ENCODE data around the gene INPP4B.
"Not testable (repeated sequence)": the region's sequence is repeated elsewhere in the genome, so short reads cannot be mapped to it uniquely, and the experiment has no call there.

The INPP4B gene

DNA sequence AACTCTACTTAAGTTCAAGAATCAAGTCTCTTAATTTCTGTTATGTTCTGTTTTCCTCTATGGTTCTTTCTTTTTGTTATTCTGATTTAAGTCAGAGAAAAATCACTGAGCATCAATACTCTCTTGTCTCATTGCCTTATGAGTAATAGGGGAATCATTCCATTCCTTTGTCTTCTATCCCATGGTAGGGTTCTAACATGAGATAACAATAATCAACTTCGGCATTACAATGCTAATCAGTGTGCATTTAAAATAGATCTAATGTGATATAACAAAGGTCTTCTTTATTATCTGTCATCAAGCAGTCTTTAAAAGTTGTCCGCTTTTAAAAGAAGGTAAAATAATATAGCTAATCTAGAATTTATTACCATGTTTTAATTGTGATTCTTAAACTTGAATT lies 762.8 kb downstream of the INPP4B start:
- no peak for DNase-seq (ENCODE audit: low read depth)
- TF ChIP-seq, protein P1, sequence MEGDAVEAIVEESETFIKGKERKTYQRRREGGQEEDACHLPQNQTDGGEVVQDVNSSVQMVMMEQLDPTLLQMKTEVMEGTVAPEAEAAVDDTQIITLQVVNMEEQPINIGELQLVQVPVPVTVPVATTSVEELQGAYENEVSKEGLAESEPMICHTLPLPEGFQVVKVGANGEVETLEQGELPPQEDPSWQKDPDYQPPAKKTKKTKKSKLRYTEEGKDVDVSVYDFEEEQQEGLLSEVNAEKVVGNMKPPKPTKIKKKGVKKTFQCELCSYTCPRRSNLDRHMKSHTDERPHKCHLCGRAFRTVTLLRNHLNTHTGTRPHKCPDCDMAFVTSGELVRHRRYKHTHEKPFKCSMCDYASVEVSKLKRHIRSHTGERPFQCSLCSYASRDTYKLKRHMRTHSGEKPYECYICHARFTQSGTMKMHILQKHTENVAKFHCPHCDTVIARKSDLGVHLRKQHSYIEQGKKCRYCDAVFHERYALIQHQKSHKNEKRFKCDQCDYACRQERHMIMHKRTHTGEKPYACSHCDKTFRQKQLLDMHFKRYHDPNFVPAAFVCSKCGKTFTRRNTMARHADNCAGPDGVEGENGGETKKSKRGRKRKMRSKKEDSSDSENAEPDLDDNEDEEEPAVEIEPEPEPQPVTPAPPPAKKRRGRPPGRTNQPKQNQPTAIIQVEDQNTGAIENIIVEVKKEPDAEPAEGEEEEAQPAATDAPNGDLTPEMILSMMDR (IDR thresholded peaks at IDR 0.05; ENCODE audit: insufficient read depth, low read depth, low read length, missing control alignments): no peak
- H3K4me3 ChIP-seq (ENCODE audit: low read length): no peak overlapping the region

DNA sequence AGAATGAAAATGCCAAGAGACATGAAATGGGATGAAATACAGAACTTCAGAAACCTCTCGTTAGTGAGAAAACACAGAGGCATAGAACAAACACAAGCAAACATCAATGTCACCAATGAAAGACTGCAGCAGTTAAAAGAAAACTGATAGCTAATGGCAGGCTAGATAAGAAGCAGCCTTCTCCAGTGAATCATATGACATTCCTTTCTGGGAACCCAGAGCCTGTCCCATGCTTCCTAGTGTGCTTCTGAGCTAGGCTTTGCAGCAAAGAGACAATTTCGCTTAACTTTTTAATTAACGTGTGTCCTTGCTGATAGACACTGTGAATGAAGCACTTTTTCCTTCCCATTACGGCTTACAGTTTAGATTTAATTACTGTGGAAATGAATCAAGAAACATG lies 765.1 kb downstream of the INPP4B start:
- TF ChIP-seq, protein P1 (IDR thresholded peaks at IDR 0.05; ENCODE audit: insufficient read depth, low read depth, low read length, missing control alignments): no peak
- DNase-seq (ENCODE audit: low read depth): no peak
- no peak overlapping the region for H3K4me3 ChIP-seq (ENCODE audit: low read length)

DNA sequence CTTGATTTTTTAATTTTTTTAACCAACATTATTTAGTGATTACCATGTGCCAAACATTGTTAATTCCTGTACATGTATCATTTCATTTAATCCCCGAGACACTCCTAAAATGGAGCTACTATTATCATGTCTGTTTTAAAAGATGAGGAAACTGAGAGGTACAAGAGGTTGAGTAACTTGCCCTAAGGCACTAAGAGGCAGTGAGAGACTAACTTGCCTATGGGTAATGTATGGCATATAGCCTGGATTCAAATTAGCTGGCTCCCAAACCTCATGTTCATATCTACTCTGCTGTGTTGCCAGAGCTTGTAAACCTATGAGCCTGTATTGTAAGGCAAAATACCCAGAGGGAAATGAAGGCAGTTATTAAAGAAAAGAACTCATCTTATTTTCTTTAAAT lies 766.1 kb downstream of the INPP4B start:
- TF ChIP-seq, protein P1 (IDR thresholded peaks at IDR 0.05; ENCODE audit: insufficient read depth, low read depth, low read length, missing control alignments): no peak
- H3K4me3 ChIP-seq (ENCODE audit: low read length): no peak overlapping the region
- DNase-seq (ENCODE audit: low read depth): peak; percentile 44

DNA sequence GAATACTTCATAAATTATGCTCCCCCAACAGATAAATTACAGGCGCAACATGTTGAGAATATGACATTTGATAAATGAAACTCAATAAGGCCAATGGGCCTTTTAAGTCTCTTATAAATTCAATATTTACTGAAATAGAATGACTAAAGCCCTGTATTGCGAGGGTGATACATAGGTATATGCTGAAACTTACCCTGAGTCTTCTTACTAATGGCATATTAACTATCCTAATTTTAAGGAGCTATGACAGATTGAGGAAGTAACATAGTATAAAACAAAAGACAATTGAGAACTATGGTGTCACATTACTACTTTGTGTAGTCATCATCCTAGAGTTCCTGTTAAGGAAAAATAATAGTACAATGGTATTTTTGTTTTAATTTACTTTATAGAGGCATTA lies 769.1 kb downstream of the INPP4B start:
- DNase-seq (ENCODE audit: low read depth): peak; percentile 24
- TF ChIP-seq, protein P1 (IDR thresholded peaks at IDR 0.05; ENCODE audit: insufficient read depth, low read depth, low read length, missing control alignments): no peak
- H3K4me3 ChIP-seq (ENCODE audit: low read length): no peak overlapping the region

DNA sequence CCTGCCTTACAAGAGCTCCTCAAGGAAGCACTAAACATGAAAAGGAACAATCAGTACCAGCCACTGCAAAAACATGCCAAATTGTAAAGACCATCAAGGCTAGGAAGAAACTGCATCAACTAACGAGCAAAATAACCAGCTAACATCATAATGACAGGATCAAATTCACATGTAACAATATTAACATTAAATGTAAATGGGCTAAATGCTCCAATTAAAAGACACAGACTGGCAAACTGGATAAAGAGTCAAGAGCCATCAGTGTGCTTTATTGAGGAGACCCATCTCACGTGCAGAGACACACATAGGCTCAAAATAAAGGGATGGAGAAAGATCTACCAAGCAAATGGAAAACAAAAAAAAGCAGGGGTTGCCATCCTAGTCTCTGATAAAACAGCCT lies 777.8 kb downstream of the INPP4B start:
- not testable (repeated sequence) for DNase-seq (ENCODE audit: low read depth); H3K4me3 ChIP-seq (ENCODE audit: low read length)

DNA sequence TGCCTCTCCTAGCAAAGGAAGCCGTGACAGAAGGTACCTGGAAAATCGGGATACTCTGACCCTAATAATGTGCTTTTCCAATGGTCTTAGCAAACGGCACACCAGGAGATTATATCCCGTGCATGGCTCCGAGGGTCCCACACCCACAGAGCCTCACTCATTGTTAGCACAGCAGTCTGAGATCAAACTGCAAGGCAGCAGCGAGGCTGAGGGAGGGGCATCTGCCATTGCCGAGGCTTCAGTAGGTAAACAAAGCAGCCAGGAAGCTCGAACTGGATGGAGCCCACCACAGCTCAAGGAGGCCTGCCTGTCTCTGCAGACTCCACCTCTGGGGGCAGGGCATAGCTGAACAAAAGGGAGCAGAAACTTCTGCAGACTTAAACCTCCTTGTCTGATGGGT lies 779.5 kb downstream of the INPP4B start:
- DNase-seq (ENCODE audit: low read depth); H3K4me3 ChIP-seq (ENCODE audit: low read length): not testable (repeated sequence)

DNA sequence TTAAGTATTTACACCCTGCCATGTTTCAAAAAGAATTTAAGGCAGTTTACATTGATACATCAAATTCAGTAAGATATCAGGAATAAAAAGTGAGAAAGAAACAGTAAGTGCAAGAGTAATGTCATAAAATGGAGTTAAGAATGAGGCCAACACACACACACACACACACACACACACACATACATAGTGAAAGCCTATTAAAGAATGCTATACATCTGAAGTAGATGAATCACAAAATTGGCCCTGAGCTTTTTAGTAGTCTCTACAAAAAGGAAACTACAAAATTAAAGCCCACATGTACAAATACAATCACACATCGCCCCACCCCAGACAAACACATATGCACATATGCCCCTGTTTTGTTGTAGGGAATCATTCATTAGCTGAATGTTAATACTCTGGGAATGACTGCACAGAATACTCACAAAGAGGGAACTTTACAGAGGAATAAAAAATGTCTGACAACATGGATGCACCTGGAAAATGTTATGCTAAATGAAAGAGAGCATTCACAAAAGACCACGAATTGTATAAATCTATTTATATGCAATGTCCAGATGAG lies 780.9 kb downstream of the INPP4B start:
- H3K4me3 ChIP-seq (ENCODE audit: low read length): no peak overlapping the region
- peak; percentile 7 for DNase-seq (ENCODE audit: low read depth)
- TF ChIP-seq, protein P1 (IDR thresholded peaks at IDR 0.05; ENCODE audit: insufficient read depth, low read depth, low read length, missing control alignments): no peak

DNA sequence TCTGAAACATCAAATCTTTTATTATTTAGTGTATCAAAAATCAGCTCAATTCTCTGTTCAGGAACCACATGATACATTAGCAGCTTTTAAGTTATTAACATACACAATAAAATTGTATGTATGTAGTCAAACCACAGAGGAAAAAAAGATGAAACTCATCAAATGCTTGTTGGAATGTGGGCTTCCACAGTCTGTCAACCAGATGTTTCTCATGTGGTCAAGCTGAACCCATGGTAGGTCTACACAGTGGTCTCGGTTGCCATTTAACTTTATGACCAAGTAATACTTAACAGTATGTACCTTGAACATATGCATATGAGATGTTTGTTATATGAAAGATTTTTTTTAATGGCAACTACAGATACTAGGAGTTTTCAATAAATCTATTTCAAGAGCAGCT lies 781.9 kb downstream of the INPP4B start:
- no peak for DNase-seq (ENCODE audit: low read depth)
- H3K4me3 ChIP-seq (ENCODE audit: low read length): no peak overlapping the region
- TF ChIP-seq, protein P1 (IDR thresholded peaks at IDR 0.05; ENCODE audit: insufficient read depth, low read depth, low read length, missing control alignments): no peak
